Measurements from ENCODE around the gene SCAF1.

Gene SCAF1

GRCh38 chr19:49665036-49665350 lies 23.0 kb downstream of the SCAF1 start:
- CTCF ChIA-PET: interaction anchor here (1.1 to 2.3 kb wide), 5 partner anchors 8 to 23 kb away, joined by 3 to 11 read pairs (median 6); partner anchors contain the start of gene SCAF1
- POLR2A ChIA-PET: interaction anchor here (0.5 to 2.2 kb wide), 5 partner anchors 12 to 171 kb away, joined by 3 to 9 read pairs (median 6); partner anchors contain the start of gene SCAF1

DNA sequence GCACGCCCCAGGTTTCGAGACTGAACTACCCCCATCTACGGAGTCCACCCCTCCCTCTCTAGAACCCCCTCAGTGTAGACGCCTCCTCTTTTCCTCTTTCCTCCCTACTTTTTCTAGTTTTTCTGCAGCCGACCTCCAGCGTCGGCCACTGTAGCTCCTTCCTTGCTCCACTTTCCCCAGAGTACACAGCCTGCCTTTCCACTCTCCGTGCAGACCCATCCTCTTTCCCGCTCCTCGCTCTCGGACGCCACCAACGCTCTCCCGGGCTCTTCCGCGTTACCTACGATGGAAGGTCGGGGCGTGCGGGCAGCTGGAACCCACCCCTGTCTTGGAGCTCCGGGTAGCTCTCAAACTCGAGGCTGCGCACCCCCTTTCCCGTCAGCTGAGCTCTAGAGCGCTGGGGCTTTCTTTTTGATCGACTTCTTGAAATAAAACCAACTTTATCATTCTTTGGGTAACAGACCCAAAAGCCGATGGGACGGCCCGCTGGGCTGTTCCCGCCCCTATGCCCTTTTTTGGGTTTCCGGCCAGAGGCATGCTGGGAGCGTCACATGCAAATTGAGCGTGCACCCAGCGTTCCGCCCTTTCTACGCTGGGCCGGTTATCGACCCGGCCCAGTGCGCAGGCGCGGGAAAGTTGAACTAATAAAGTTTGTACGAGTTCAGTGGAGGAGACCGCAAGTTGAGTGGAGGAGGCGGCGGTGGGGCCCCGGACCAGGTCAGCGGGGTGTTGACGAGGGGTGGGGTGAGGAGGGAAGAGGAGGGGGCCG lies 23.5 kb downstream of the SCAF1 start, which contains the start of the genes BCL2L12 and IRF3:
Gene BCL2L12 (plus strand): TSS at position 583 of the 769 bp plus-strand sequence. CDS start 760 bp downstream, outside the sequence.
Gene IRF3 (minus strand): TSS at position 507 of the 769 bp plus-strand sequence. CDS start 1,019 bp downstream, outside the sequence.
- TF ChIP-seq, protein P1, sequence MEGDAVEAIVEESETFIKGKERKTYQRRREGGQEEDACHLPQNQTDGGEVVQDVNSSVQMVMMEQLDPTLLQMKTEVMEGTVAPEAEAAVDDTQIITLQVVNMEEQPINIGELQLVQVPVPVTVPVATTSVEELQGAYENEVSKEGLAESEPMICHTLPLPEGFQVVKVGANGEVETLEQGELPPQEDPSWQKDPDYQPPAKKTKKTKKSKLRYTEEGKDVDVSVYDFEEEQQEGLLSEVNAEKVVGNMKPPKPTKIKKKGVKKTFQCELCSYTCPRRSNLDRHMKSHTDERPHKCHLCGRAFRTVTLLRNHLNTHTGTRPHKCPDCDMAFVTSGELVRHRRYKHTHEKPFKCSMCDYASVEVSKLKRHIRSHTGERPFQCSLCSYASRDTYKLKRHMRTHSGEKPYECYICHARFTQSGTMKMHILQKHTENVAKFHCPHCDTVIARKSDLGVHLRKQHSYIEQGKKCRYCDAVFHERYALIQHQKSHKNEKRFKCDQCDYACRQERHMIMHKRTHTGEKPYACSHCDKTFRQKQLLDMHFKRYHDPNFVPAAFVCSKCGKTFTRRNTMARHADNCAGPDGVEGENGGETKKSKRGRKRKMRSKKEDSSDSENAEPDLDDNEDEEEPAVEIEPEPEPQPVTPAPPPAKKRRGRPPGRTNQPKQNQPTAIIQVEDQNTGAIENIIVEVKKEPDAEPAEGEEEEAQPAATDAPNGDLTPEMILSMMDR (IDR thresholded peaks at IDR 0.05; ENCODE audit: control extremely low read depth, extremely low read depth, low read depth, missing control alignments): no peak
- ChIA-PET CTCF (interaction anchor here (0.7 to 2.3 kb wide), 5 partner anchors 10 to 25 kb away, joined by 3 to 7 read pairs (median 5); partner anchors contain the start of gene SCAF1), POLR2A (interaction anchor here (1.0 to 2.2 kb wide), 3 partner anchors 11 to 25 kb away, joined by 3 to 7 read pairs (median 5); partner anchors contain the start of gene SCAF1)
- DNase-seq (ENCODE audit: extremely low spot score): peak; percentile 99

More at GRCh38 chr19:49665036-49665350, 23.0 kb downstream of the SCAF1 start:
- TF ChIP-seq, protein P1 (IDR thresholded peaks at IDR 0.05; ENCODE audit: control extremely low read depth, extremely low read depth, low read depth, missing control alignments): no peak
- no peak for DNase-seq (ENCODE audit: extremely low spot score)

DNA sequence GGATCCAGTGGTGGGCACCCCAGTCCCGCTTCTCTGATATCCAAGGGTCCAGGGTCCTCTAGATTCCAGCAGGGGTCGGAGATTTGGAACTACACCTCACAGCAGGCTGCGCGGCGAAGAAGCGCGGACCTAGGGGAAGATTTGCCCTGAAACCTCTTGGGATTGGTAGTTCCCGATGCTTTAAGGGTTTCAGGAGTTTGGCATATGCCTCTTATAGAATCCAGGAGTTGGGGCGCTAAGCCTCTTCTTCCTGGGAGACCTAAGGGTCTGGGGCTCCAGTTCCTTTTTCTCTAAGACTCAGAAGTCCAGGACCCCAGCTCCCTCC lies 24.1 kb downstream of the SCAF1 start:
- POLR2A ChIA-PET: interaction anchor here (1.0 to 2.2 kb wide), 3 partner anchors 10 to 26 kb away, joined by 3 to 7 read pairs (median 5); partner anchors contain the start of gene SCAF1
- no peak for DNase-seq (ENCODE audit: extremely low spot score)
- TF ChIP-seq, protein P1 (IDR thresholded peaks at IDR 0.05; ENCODE audit: control extremely low read depth, extremely low read depth, low read depth, missing control alignments): no peak
- CTCF ChIA-PET: interaction anchor here (0.7 to 1.4 kb wide), 2 partner anchors 9 to 26 kb away, joined by 3 to 5 read pairs; no protein-coding TSS in a partner anchor

GRCh38 chr19:49667473-49667872 lies 25.5 kb downstream of the SCAF1 start:
- DNase-seq (ENCODE audit: extremely low spot score): no peak
- TF ChIP-seq, protein P1 (IDR thresholded peaks at IDR 0.05; ENCODE audit: control extremely low read depth, extremely low read depth, low read depth, missing control alignments): no peak
- POLR2A ChIA-PET: interaction anchor here (0.7 to 1.3 kb wide), 2 partner anchors 9 to 27 kb away, joined by 3 to 13 read pairs; partner anchors contain the start of gene RRAS
- CTCF ChIA-PET: interaction anchor here (1.4 to 1.5 kb wide), 2 partner anchors 9 to 97 kb away, joined by 4 to 5 read pairs; no protein-coding TSS in a partner anchor

DNA sequence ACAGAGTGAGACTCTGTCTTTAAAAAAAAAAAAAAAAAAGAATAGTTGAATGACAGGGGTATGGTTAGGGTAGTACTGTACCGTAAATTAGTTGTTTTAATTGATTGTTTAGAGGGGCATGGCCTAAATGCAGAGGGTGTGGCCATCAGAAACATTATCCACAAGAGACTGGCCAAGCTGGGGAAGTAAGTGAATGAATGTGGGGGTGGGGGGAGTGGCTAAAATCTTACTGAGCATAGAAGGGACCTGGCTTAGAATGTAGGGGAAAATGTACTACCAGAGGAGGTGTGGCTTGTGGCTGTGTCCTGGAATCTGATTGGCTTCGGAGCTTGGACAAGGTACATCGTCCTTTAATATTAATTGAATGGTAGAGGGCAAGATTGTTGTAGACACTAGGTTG lies 27.5 kb downstream of the SCAF1 start:
- TF ChIP-seq, protein P1 (IDR thresholded peaks at IDR 0.05; ENCODE audit: control extremely low read depth, extremely low read depth, low read depth, missing control alignments): no peak
- POLR2A ChIA-PET: no interaction called here
- no peak for DNase-seq (ENCODE audit: extremely low spot score)
- CTCF ChIA-PET: interaction anchor here (5.1 to 12.4 kb wide), 2 partner anchors 13 to 164 kb away, joined by 30 to 83 read pairs; no protein-coding TSS in a partner anchor
